MG63 (cell line): ENCODE measurements around the gene RAD50. TPM values are rescaled to one million over a fixed set of nuclear protein-coding genes. Genes with fewer than 3 reads are reported as not detected.
"Not testable (repeated sequence)": the region's sequence is repeated elsewhere in the genome, so short reads cannot be mapped to it uniquely, and the experiment has no call there.

Source experiments
- DNase-seq: peaks from one replicate; pipeline ENCODE4 v3.0.0-alpha.2; 2020
- H3K27me3 ChIP-seq: fragments of 250-450 bp; sonication (Bioruptor Pico); 2 replicates; pipeline ENCODE4 v1.5.1; 2020; ENCODE audit warnings: mild to moderate bottlenecking, moderate library complexity
- H3K36me3 ChIP-seq: fragments of 250-450 bp; sonication (Bioruptor Pico); 2 replicates; pipeline ENCODE4 v1.5.1; 2020; ENCODE audit warnings: mild to moderate bottlenecking, moderate library complexity
- H3K4me3 ChIP-seq: fragments of 250-450 bp; sonication (Bioruptor Pico); 2 replicates; pipeline ENCODE4 v1.5.1; 2020; ENCODE audit warnings: mild to moderate bottlenecking, moderate library complexity
- H3K9me3 ChIP-seq: fragments of 250-450 bp; sonication (Bioruptor Pico); 2 replicates; pipeline ENCODE4 v1.5.1; 2020; ENCODE audit warnings: mild to moderate bottlenecking, moderate library complexity
- total RNA-seq: library from RNA; depleted of rRNA; stranded (reverse); fragments of >200 nt; shearing (Covaris generic); gene quantifications from 2 replicates; pipeline ENCODE4 v1.2.3, GENCODE V29; 2014; ENCODE audit warnings: low replicate concordance

Gene RAD50
- total RNA-seq, 1 experiment from 2014 or later, result 35.7 TPM

DNA sequence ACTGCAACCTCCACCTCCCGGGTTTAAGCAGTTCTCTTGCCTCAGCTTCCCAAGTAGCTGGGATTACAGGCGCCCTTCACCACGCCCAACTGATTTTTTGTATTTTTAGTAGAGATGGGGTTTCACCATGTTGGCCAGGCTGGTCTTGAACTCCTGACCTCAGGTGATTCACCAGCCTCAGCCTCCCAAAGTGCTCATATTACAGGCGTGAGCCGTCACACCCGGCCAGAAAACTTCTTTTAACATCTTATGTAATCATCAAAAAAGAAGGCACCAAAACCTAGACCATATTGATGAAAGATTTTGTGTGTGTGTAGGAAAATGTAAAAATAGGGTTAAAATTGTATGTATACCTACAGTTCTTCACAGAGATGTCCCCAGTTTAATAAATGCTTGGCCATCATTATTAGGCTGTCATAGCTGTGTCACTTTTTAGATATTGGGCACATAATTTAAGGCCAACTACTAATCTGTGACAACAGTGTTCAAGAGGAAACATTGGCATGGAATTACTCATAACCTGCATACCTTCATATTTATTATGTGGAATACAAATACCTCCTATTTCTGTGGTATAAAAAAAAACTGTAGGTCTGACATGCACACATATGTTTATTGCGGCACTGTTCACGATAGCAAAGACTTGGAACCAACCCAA, 44.4 kb downstream of the RAD50 start:
- H3K9me3 ChIP-seq, result no peaks in the 10 kb centered on the region
- peak; percentile 19 for DNase-seq
- peaks cover 82% of the 10 kb centered on the region for H3K36me3 ChIP-seq
- H3K4me3 ChIP-seq, result no peak overlapping the region
- no peaks in the 10 kb centered on the region for H3K27me3 ChIP-seq

DNA sequence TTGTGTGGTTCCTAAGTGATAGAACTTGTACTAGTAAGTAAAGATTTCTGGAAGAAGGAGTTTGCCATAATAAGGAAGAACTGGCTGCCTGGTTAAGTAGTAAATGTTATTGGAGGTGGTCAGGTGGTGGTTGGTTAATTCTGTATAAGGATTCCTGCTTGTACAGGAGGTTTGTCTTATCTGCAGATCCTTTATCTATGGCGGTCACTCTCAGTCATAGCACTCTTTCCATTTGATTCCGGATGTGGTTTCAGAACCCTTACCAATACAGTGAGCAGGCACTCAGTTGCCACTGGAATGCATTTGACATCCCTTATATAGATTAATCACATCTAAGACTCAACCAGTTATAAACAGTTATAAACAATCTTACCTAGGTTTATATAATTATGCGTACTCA, 50.3 kb downstream of the RAD50 start:
- Histone ChIP-seq H3K36me3 (peaks cover 76% of the 10 kb centered on the region), H3K4me3 (no peak overlapping the region), H3K27me3 (no peaks in the 10 kb centered on the region), H3K9me3 (no peaks in the 10 kb centered on the region)
- no peak for DNase-seq

- Histone ChIP-seq H3K36me3 (peaks cover 70% of the 10 kb centered on the region), H3K4me3 (no peak overlapping the region), H3K27me3 (no peaks in the 10 kb centered on the region), H3K9me3 (no peaks in the 10 kb centered on the region)
- DNase-seq, result no peak
These were observed 51.3 kb downstream of the RAD50 start for GRCh38 chr5:132608107-132608506.

DNA sequence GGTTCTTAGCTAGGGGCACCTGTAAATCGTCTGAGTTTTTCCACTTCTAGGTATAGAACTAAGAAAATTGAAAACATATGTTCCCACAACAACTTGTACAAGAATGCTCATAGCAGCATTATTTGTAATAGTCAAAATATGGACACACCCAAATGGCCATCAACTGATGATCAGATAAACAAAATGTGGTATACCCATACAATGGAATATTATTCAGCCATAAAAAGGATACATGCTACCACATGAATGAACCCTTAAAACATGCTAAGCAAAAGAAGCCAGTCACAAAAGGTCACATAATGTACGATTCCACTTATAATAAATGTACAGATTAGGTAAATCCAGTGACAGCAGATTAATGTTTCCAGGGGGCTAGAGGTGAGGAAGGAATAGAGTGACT, 55.2 kb downstream of the RAD50 start:
- Histone ChIP-seq H3K9me3 (no peaks in the 10 kb centered on the region), H3K36me3 (peaks cover 61% of the 10 kb centered on the region), H3K27me3 (no peaks in the 10 kb centered on the region), H3K4me3 (no peak overlapping the region)
- DNase-seq, result no peak

- H3K9me3 ChIP-seq, result no peaks in the 10 kb centered on the region
- DNase-seq, result no peak
- no peaks in the 10 kb centered on the region for H3K27me3 ChIP-seq
- H3K36me3 ChIP-seq, result peaks cover 60% of the 10 kb centered on the region
- H3K4me3 ChIP-seq, result no peak overlapping the region
These were observed 56.1 kb downstream of the RAD50 start for GRCh38 chr5:132612846-132613245.

DNA sequence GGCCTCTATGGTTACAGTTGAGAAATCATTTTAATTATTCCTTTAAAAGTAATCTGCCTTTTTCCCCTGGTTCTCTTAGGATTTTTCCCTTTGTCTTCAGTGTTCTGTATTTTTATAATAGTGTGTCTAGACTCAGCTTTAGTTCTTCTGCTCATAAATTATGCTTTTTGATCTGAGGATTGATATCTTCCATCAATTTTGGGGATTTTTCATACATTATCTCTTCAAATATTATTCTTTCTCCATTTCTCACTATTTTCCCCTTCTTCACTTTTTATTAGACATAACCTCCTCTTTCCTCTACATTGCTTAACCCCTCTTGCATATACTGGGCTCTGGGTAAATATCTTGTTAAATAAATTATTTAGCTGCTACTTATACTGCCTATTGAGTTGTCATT, 64.9 kb downstream of the RAD50 start:
- no peaks in the 10 kb centered on the region for H3K9me3 ChIP-seq
- H3K4me3 ChIP-seq, result no peak overlapping the region
- DNase-seq, result no peak
- H3K36me3 ChIP-seq, result peaks cover 65% of the 10 kb centered on the region
- H3K27me3 ChIP-seq, result no peaks in the 10 kb centered on the region

DNA sequence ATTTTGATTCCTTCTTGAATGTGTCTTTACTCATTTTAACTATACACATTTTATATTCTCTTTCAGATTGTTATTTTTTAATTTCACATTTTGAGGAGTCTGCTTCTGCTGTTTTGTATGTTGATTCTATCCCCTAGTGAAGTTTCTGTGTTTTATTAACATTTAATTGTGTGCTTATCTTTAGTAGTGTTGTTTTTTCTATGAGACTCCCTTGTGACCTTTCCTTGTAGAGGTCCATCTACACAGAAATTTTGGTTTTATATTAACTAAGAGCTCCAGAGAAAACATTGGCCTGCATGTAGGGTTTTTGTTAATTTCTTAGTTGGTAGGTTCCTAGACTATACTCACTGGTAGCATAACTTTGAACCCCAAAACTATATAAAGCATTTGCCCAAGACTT, 65.8 kb downstream of the RAD50 start:
- Histone ChIP-seq H3K27me3 (no peaks in the 10 kb centered on the region), H3K9me3 (no peaks in the 10 kb centered on the region), H3K36me3 (peaks cover 62% of the 10 kb centered on the region), H3K4me3 (no peak overlapping the region)
- DNase-seq, result no peak

DNA sequence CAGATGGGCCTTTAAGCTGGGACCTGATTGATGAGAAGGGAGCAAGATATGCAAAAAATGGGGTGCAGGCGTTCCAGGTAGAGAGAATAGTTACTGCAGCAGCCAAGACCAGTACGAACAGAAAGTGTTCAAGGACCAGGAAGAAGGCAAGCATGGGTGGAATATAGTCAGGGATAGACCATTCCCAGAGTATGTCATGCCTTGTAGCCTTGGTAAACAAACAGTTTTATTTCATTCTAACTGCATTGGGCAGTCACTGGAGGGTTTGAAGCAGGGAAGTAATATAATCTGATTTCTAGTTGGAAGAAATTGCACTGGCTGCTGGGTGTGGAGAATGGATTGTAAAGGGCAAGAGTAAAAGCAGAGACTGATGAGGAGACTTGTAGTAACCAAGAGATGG, 70.7 kb downstream of the RAD50 start:
- no peaks in the 10 kb centered on the region for H3K27me3 ChIP-seq
- H3K36me3 ChIP-seq, result peaks cover 43% of the 10 kb centered on the region
- no peak for DNase-seq
- H3K9me3 ChIP-seq, result no peaks in the 10 kb centered on the region
- H3K4me3 ChIP-seq, result no peak overlapping the region

DNA sequence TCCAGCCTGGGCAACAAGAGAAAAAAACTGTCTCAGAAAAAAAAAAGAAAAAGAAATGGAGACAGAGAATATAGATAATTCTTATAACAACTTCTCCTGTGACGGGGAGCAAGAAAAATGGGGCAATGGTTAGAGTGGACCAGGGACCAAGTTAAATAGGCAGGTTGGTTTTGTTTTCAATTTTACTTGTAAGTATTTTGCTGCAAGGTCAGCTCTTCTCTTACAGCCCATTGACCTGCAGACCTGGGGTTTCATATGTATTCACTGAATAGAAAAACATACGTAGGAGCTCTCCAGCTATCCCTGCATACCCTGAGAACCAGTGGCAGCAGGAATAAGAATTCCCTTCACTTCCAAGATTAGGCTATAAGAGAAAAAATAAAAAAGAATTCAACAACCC, 72.0 kb downstream of the RAD50 start:
- Histone ChIP-seq H3K36me3 (peaks cover 46% of the 10 kb centered on the region), H3K27me3 (no peaks in the 10 kb centered on the region), H3K9me3 (no peaks in the 10 kb centered on the region), H3K4me3 (no peak overlapping the region)
- no peak for DNase-seq

DNA sequence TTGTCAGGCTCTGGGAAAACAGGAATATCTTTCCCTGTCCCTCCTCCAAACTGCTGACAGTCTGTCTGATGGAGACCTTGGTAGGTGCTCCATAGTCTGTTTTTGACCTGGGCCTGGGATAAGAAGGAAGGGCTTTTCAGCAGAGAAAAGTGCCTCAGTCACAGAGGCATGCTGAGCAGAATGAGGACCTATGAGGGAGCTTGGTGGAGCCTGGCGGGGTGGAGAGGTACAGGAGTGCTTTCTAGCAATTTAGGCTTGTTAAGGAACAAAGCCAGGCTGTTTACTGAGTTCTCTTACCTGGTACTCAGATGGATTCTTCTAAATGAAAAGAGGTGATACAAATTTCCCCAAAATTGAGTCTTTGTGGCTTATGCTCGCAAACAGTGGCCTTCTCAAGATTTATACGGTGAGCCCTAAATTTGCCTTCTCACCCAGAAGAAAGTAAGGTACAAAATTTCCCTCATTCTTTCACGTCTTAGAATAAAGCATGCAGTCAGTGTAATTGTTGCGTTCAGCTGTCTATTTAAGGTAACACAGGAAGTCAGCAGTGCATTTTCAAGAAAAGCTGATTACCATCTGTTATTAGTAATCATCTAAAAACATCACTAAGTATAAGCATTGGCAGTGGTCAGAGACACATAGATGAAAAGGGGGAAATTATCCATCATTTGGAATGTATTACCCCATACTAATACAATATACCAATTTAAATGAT, 72.6 kb downstream of the RAD50 start:
- H3K27me3 ChIP-seq, result no peaks in the 10 kb centered on the region
- no peak for DNase-seq
- peaks cover 42% of the 10 kb centered on the region for H3K36me3 ChIP-seq
- H3K9me3 ChIP-seq, result no peaks in the 10 kb centered on the region
- H3K4me3 ChIP-seq, result no peak overlapping the region

GRCh38 chr5:132633587-132633986, 76.8 kb downstream of the RAD50 start:
- not testable (repeated sequence) for H3K4me3 ChIP-seq, H3K27me3 ChIP-seq, H3K9me3 ChIP-seq, DNase-seq
- H3K36me3 ChIP-seq, result peaks cover 59% of the 10 kb centered on the region

DNA sequence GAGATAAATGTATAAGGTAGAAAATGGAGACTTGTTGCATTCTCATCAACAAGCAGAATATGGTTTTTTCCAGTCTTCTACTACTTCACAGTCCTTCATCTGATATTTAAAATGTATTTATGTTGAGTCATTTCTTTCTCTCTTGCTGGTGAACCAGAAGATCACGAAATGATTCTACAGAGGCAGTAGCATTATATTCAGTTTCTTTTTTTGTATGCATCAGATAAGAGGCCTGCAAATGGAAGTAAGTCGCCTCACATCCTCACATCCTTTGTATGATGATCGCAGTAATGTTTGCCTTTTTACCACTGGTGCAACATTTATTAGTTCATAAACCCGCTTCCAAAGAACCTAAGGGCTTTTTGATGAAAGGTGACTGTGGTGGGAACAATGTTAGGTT, 79.1 kb downstream of the RAD50 start:
- no peak for DNase-seq
- peaks cover 67% of the 10 kb centered on the region for H3K36me3 ChIP-seq
- H3K4me3 ChIP-seq, result no peak overlapping the region
- H3K27me3 ChIP-seq, result no peaks in the 10 kb centered on the region
- H3K9me3 ChIP-seq, result no peaks in the 10 kb centered on the region

GRCh38 chr5:132637241-132637640, 80.5 kb downstream of the RAD50 start:
- no peaks in the 10 kb centered on the region for H3K27me3 ChIP-seq
- H3K4me3 ChIP-seq, result no peak overlapping the region
- peaks cover 74% of the 10 kb centered on the region for H3K36me3 ChIP-seq
- no peaks in the 10 kb centered on the region for H3K9me3 ChIP-seq
- no peak for DNase-seq

DNA sequence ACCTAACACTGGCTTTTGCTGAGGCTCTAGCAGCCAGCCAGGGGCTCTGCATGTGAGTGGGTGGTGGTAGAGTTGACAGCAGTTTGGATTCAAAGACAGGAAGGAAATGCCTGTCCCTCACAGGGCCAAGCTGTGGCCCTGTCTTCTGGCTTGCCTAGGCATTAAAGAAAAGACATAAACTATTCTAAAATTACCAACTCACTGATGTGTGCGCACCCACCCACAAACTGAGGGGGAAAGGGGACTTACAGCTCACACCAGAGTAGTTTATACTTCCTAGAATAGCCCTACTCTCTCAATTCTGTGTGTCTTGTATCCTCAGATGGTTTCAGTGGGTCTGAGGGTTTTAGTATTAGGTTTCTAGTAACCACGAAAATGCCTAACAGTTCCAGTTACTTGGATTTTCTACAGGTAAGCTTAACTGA, 82.9 kb downstream of the RAD50 start:
- Histone ChIP-seq H3K36me3 (peaks cover 85% of the 10 kb centered on the region), H3K9me3 (no peaks in the 10 kb centered on the region), H3K27me3 (no peaks in the 10 kb centered on the region), H3K4me3 (no peak overlapping the region)
- DNase-seq, result no peak

DNA sequence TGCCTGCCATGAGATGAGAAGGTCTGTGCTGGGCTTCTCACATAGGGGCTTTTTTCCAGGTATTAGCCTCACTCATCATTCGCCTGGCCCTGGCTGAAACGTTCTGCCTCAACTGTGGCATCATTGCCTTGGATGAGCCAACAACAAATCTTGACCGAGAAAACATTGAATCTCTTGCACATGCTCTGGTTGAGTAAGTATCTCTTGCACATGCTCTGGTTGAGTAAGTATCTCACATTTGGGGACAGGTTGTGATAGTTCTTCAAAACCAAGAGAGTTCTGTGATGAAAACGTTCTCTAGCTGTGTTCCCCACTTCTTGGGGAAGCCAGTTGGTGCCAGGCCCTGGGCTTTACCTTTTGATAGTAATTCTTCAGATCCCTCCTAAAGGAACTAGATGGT, 83.8 kb downstream of the RAD50 start:
- H3K9me3 ChIP-seq, result no peaks in the 10 kb centered on the region
- no peak for DNase-seq
- H3K27me3 ChIP-seq, result no peaks in the 10 kb centered on the region
- H3K4me3 ChIP-seq, result no peak overlapping the region
- H3K36me3 ChIP-seq, result peaks cover 76% of the 10 kb centered on the region

DNA sequence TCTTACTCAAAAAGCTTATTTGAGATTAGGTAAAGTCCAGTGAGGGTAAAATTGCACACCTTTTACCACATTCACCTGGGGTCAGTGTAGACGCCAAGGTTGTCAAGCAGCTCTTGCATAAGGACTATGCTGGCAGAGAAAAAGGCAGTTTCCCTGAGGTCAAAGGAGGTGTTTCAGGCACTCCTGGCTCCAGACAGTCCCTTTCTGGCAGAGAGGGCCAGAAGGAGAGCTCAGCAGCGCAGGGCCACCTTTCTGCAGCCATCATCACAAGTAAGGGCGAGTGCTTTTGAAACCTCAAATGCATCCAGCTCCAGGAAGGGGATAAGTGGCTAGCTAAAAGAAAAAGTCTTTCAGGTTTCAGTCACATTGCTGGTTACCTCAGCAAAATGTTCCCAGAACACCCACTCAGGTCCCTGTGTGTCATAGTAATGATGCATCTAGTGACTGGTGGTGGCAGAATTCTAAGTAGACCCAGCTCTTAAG, 84.5 kb downstream of the RAD50 start:
- DNase-seq, result no peak

DNA sequence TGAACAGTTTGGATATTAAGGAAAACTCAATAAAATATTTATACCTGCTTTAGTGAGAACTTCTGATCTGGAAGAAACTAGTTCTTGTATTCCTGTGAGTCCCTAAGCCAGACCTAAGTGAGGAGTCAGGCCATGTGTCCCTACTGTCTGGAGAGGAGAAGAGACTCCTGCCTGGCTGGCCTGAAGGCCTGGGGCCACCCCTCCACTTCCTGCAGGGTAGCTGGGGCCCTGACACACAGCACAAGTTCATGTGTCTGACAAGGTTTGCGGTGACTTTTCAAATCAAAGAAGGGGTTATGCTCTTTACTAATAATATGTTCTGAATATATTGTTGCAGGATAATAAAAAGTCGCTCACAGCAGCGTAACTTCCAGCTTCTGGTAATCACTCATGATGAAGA, 85.1 kb downstream of the RAD50 start:
- Histone ChIP-seq H3K36me3 (peaks cover 65% of the 10 kb centered on the region), H3K4me3 (no peak overlapping the region)

More for the DNA sequence above, 84.5 kb downstream of the RAD50 start:
- H3K9me3 ChIP-seq, result no peaks in the 10 kb centered on the region; the same call in 1 of the 2 replicates
- peaks cover 69% of the 10 kb centered on the region for H3K36me3 ChIP-seq
- no peak overlapping the region for H3K4me3 ChIP-seq
- no peaks in the 10 kb centered on the region for H3K27me3 ChIP-seq

GRCh38 chr5:132644177-132644576, 87.4 kb downstream of the RAD50 start:
- Histone ChIP-seq H3K36me3 (peaks cover 47% of the 10 kb centered on the region), H3K9me3 (no peaks in the 10 kb centered on the region; the same call in 1 of the 2 replicates), H3K4me3 (no peak overlapping the region), H3K27me3 (no peaks in the 10 kb centered on the region)
- DNase-seq, result no peak

More for the DNA sequence above, 85.1 kb downstream of the RAD50 start:
- H3K9me3 ChIP-seq, result no peaks in the 10 kb centered on the region; the same call in 1 of the 2 replicates
- DNase-seq, result no peak
- no peaks in the 10 kb centered on the region for H3K27me3 ChIP-seq
